ENCODE data around the gene FRMD1. TPM values are rescaled to one million over a fixed set of nuclear protein-coding genes. Genes with fewer than 3 reads are reported as not detected.

Gene FRMD1
- total and polyA plus RNA-seq, 2 of the 8 experiments (the other 6 are each of a cell fraction or from before 2014, with no cell fraction given): 0.36 TPM; not detected in 1

DNA sequence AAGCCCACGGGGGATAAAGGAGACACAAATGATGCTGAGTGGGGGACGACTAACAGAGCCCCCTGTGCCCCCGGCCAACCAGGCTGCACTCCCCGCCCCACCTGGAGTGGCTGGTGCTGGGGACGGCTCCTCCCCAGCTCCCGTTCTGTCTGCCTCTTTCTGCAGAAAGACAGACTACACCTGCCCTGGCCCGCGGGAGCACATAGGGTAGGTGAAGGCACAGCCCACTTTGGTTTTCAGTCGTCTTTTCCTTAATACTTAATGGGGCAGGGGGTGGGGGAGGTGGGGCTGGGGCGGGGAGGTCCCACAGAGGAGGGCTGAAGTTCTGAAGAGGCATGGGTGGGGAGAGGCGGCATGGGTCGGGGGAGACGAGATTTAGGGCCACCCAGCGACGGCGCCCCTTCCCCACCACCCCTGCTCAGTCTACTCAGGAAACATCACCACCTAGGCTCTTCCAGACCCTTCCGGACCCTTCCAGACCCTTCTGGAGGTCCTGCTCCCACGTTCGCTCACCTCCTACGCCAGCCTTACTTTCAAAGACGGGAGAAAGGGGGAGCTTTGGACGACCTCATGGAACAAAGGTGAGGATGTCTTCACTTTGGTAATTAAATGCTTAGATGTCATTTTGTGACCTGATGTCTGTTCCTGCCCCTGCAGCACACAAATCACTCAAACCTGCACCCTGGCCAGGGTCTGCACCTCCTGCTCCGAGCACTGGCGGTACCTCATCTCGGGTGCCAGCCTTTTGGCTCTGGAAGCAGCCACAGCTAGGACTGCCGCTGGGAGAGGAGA is 21.2 kb upstream of the FRMD1 start (continued):
- TF ChIP-seq CHD7 (IDR thresholded peaks at IDR 0.05; ENCODE audit: insufficient replicate concordance, low read length): no peak
- no peak for TF ChIP-seq YY1 (IDR thresholded peaks at IDR 0.05; ENCODE audit: low read depth, low read length)
